Measurements from ENCODE around the gene ACADS.

Gene ACADS

DNA sequence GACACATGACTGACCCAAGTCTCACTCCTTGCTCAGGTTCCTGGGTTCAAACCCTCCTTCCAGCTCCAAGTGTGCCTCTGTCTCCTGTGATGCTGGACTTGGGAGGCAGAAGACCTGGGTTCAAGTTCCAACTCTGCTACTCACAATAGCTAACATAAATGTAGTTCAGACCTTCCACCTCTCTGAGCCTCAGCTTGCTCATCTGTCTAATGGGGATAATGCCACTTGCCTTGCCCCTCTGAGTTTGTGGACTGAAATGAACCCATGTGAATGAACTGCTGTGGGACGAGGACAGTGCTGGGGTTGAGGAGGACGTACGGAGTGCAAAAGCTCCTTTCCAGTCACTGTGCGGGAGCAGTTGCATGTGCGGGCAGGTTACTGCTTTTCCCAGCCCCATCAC, 40.9 kb downstream of the ACADS start:
- TF ChIP-seq EZH2phosphoT487 (IDR thresholded peaks at IDR 0.05; ENCODE audit: low read length) (no peak), EZH2 (optimal IDR thresholded peaks at IDR 0.05; ENCODE audit: low read depth, low read length) (no peak)
- TF ChIP-seq, protein P1, sequence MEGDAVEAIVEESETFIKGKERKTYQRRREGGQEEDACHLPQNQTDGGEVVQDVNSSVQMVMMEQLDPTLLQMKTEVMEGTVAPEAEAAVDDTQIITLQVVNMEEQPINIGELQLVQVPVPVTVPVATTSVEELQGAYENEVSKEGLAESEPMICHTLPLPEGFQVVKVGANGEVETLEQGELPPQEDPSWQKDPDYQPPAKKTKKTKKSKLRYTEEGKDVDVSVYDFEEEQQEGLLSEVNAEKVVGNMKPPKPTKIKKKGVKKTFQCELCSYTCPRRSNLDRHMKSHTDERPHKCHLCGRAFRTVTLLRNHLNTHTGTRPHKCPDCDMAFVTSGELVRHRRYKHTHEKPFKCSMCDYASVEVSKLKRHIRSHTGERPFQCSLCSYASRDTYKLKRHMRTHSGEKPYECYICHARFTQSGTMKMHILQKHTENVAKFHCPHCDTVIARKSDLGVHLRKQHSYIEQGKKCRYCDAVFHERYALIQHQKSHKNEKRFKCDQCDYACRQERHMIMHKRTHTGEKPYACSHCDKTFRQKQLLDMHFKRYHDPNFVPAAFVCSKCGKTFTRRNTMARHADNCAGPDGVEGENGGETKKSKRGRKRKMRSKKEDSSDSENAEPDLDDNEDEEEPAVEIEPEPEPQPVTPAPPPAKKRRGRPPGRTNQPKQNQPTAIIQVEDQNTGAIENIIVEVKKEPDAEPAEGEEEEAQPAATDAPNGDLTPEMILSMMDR (IDR thresholded peaks at IDR 0.05; ENCODE audit: low read length), result no peak
- no peak overlapping the region for H3K27ac ChIP-seq (ENCODE audit: low read length)
- H3K36me3 ChIP-seq (replicated peaks; ENCODE audit: insufficient read depth, low read length), result no peaks in the 10 kb centered on the region
- H3K4me3 ChIP-seq (ENCODE audit: low read length), result no peak overlapping the region
- no peaks in the 10 kb centered on the region for H3K4me1 ChIP-seq (ENCODE audit: low read length)
- H3F3A ChIP-seq (ENCODE audit: insufficient read depth, low read length), result no peaks in the 10 kb centered on the region
- no peaks in the 10 kb centered on the region for H3K9me3 ChIP-seq (replicated peaks; ENCODE audit: insufficient read depth, low read length)
- H3K4me2 ChIP-seq (ENCODE audit: low read depth, low read length), result no peak overlapping the region
- no peak for DNase-seq
- H4K20me1 ChIP-seq (ENCODE audit: insufficient read depth, low read length), result no peaks in the 10 kb centered on the region
- no peak overlapping the region for H3K9ac ChIP-seq (ENCODE audit: low read length)
- H3K9me2 ChIP-seq (replicated peaks; ENCODE audit: insufficient read depth, low read length), result no peaks in the 10 kb centered on the region
- H2AFZ ChIP-seq (ENCODE audit: low read length), result no peak overlapping the region
- H3K27me3 ChIP-seq (replicated peaks; ENCODE audit: insufficient read depth, low read length), result no peaks in the 10 kb centered on the region
- H3K79me2 ChIP-seq (ENCODE audit: low read length), result no peaks in the 10 kb centered on the region

DNA sequence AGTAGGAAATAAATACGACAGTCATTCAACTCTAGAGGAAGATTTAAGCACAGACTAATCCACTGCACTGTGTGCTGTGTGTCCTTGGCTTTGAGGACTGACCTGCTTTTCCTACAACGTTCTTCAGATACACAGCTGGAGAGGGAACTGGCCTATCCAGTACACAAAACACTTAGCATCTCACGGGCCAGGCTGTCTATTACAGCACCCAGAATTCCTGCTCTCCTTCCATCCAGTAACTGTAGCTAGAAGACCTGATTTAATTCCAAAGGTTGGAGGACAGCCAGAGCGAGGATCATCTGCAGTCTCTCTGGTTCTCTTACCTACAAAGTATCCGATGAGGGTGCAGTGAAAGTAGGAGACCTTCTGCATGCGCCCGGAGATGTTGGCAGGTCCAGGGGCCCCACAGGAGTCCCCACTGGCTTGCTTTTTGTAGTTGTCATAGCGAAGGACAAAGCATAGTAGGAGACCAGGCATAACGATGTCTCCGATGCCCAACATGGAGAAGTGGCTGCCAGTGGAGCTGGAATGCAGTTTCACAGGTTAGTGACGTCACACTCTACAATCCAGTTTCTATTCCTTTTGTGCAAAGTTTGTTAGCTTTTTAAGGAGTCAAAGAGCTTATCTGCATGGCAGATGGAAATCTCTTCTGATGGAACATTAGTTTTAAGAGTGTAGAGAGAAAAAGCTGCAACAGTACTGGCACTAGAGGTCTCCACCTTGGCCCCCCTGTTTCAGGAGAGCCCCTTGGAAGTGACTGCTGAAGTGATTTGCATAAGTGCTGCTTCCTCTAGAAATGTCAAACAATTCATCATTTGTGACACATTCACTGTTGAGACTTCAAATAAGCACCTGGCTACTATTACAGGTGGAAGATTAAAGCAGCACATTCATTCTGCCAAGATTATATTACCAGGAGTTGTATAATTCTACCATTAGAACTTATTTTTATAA, 41.7 kb downstream of the ACADS start:
- H3K79me2 ChIP-seq (ENCODE audit: low read length), result no peaks in the 10 kb centered on the region
- no peak for TF ChIP-seq EZH2phosphoT487 (IDR thresholded peaks at IDR 0.05; ENCODE audit: low read length)
- TF ChIP-seq, protein P1 (IDR thresholded peaks at IDR 0.05; ENCODE audit: low read length), result no peak
- TF ChIP-seq EZH2 (optimal IDR thresholded peaks at IDR 0.05; ENCODE audit: low read depth, low read length), result no peak
- no peaks in the 10 kb centered on the region for H3K4me1 ChIP-seq (ENCODE audit: low read length)
- no peak overlapping the region for H2AFZ ChIP-seq (ENCODE audit: low read length)
- H3K4me2 ChIP-seq (ENCODE audit: low read depth, low read length), result no peak overlapping the region
- H3K9ac ChIP-seq (ENCODE audit: low read length), result no peak overlapping the region
- DNase-seq, result no peak
- H4K20me1 ChIP-seq (ENCODE audit: insufficient read depth, low read length), result no peaks in the 10 kb centered on the region
- no peak overlapping the region for H3K4me3 ChIP-seq (ENCODE audit: low read length)
- no peak overlapping the region for H3K27ac ChIP-seq (ENCODE audit: low read length)
- no peaks in the 10 kb centered on the region for H3F3A ChIP-seq (ENCODE audit: insufficient read depth, low read length)
- no peaks in the 10 kb centered on the region for H3K9me3 ChIP-seq (replicated peaks; ENCODE audit: insufficient read depth, low read length)
- H3K36me3 ChIP-seq (replicated peaks; ENCODE audit: insufficient read depth, low read length), result no peaks in the 10 kb centered on the region
- no peaks in the 10 kb centered on the region for H3K9me2 ChIP-seq (replicated peaks; ENCODE audit: insufficient read depth, low read length)
- H3K27me3 ChIP-seq (replicated peaks; ENCODE audit: insufficient read depth, low read length), result no peaks in the 10 kb centered on the region

DNA sequence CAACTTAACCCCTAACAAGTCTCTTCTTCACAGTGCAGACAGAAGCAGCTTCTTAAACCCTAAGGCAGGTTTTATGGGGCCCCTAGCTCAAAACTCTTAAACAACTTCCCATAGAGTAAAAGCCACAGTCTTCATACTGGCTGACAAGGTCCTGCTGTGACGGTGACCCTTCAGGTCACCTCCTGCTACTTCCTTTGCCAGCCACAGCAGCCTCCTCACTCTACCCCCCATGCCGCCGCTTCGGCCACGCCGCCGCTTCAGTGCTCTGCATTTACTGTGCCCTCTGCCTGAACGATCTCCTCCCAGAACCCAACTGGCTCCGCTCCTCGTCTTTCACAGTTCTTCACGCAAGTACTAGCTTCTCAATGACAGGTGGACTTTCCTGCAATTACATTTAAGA, 45.5 kb downstream of the ACADS start:
- no peaks in the 10 kb centered on the region for H3K36me3 ChIP-seq (replicated peaks; ENCODE audit: insufficient read depth, low read length)
- no peak overlapping the region for H3K27ac ChIP-seq (ENCODE audit: low read length)
- H3K79me2 ChIP-seq (ENCODE audit: low read length), result no peaks in the 10 kb centered on the region
- no peak overlapping the region for H3K4me3 ChIP-seq (ENCODE audit: low read length)
- H3K9me3 ChIP-seq (replicated peaks; ENCODE audit: insufficient read depth, low read length), result no peaks in the 10 kb centered on the region
- no peaks in the 10 kb centered on the region for H3K27me3 ChIP-seq (replicated peaks; ENCODE audit: insufficient read depth, low read length)
- H3K4me1 ChIP-seq (ENCODE audit: low read length), result no peaks in the 10 kb centered on the region
- H3K9ac ChIP-seq (ENCODE audit: low read length), result no peak overlapping the region
- H3K4me2 ChIP-seq (ENCODE audit: low read depth, low read length), result no peak overlapping the region
- H3K9me2 ChIP-seq (replicated peaks; ENCODE audit: insufficient read depth, low read length), result no peaks in the 10 kb centered on the region
- H4K20me1 ChIP-seq (ENCODE audit: insufficient read depth, low read length), result no peaks in the 10 kb centered on the region
- H2AFZ ChIP-seq (ENCODE audit: low read length), result no peak overlapping the region
- no peak for DNase-seq
- no peak for TF ChIP-seq EZH2 (optimal IDR thresholded peaks at IDR 0.05; ENCODE audit: low read depth, low read length)
- TF ChIP-seq, protein P1 (IDR thresholded peaks at IDR 0.05; ENCODE audit: low read length), result no peak
- TF ChIP-seq EZH2phosphoT487 (IDR thresholded peaks at IDR 0.05; ENCODE audit: low read length), result no peak
- no peaks in the 10 kb centered on the region for H3F3A ChIP-seq (ENCODE audit: insufficient read depth, low read length)

Data from MM.1S (cell line).